CD8-positive, alpha-beta memory T cell (primary cell): ENCODE results near the gene TNC. TPM values are rescaled to one million over a fixed set of nuclear protein-coding genes. Genes with fewer than 3 reads are reported as not detected.

Experiments used
- CTCF ChIA-PET: fragments of 350-600 bp; sonication (Branson Sonifier 250); formaldehyde crosslinking; loops from one replicate; lab custom pipeline; 2021; ENCODE audit warnings: antibody characterized with exemption; lab: Charles Lee
- POLR2A ChIA-PET: fragments of 350-600 bp; sonication (Branson Sonifier 250); formaldehyde crosslinking; loops from one replicate; lab custom pipeline; 2021; ENCODE audit warnings: antibody characterized with exemption; lab: Charles Lee
- DNase-seq, 5 donors: peaks; one replicate each; pipeline versions ENCODE4 v3.0.0 to v3.0.0-alpha.2; 2020 to 2022; ENCODE audit warnings: mixed read lengths in 1 of 5
- H3K27ac ChIP-seq: one replicate; pipeline ENCODE4 v1.7.0; 2013; ENCODE audit warnings: low read depth, mild to moderate bottlenecking, low read length, moderate library complexity
- H3K27me3 ChIP-seq: 2 replicates; pipeline ENCODE4 v1.7.0; 2013; ENCODE audit warnings: low read length, mild to moderate bottlenecking; ENCODE audit not compliant: insufficient read depth, poor library complexity, severe bottlenecking
- H3K36me3 ChIP-seq: 2 replicates; pipeline ENCODE4 v1.7.0; 2013; ENCODE audit warnings: mild to moderate bottlenecking, low read length, moderate library complexity; ENCODE audit not compliant: insufficient read depth
- H3K4me1 ChIP-seq: 2 replicates; pipeline ENCODE4 v1.7.0; 2013; ENCODE audit warnings: mild to moderate bottlenecking, low read length, moderate library complexity; ENCODE audit not compliant: insufficient read depth
- H3K4me3 ChIP-seq: 2 replicates; pipeline ENCODE4 v1.7.0; 2013; ENCODE audit warnings: mild to moderate bottlenecking, low read length
- H3K9me3 ChIP-seq: 2 replicates; pipeline ENCODE4 v1.7.0; 2013; ENCODE audit warnings: mild to moderate bottlenecking, low read length
- H3K27ac Mint-ChIP-seq, 8 donors: one replicate each; pipeline ENCODE4 v1.8.0; 2020 to 2021; ENCODE audit warnings: mixed read lengths in 8 of 8, mild to moderate bottlenecking in 6 of 8, inconsistent platforms in 3 of 8, moderate library complexity in 3 of 8
- H3K27me3 Mint-ChIP-seq, 2 donors: one replicate each; pipeline ENCODE4 v1.8.0; 2020 to 2021; ENCODE audit warnings: mixed read lengths in 2 of 2, mild to moderate bottlenecking in 1 of 2, moderate library complexity in 1 of 2
- H3K36me3 Mint-ChIP-seq, 3 donors: one replicate each; pipeline ENCODE4 v1.8.0; 2020 to 2021; ENCODE audit warnings: mixed read lengths in 3 of 3, inconsistent platforms in 1 of 3, mild to moderate bottlenecking in 1 of 3
- H3K4me1 Mint-ChIP-seq, 3 donors: one replicate each; pipeline ENCODE4 v1.8.0; 2020 to 2021; ENCODE audit warnings: mixed read lengths in 3 of 3, inconsistent platforms in 1 of 3, mild to moderate bottlenecking in 1 of 3
- H3K4me3 Mint-ChIP-seq, 7 donors: one replicate each; pipeline ENCODE4 v1.8.0; 2020 to 2021; ENCODE audit warnings: mixed read lengths in 7 of 7, mild to moderate bottlenecking in 6 of 7, moderate library complexity in 4 of 7, inconsistent platforms in 2 of 7
- H3K9me3 Mint-ChIP-seq, 5 donors: one replicate each; pipeline ENCODE4 v1.8.0; 2020 to 2022; ENCODE audit warnings: mixed read lengths in 5 of 5, mild to moderate bottlenecking in 3 of 5, moderate library complexity in 2 of 5, inconsistent platforms in 1 of 5
- polyA plus RNA-seq: library from polyadenylated mRNA; unstranded; fragments of 300-500 nt; fragmentation: Illumina TruSeq; gene quantifications from one replicate; pipeline ENCODE4 v1.2.3, GENCODE V29; 2021
- total RNA-seq, 2 experiments: library from RNA; stranded (reverse); gene quantifications; one replicate each; pipeline ENCODE4 v1.2.3, GENCODE V29; 2021

The TNC gene
- total and polyA plus RNA-seq, 3 experiments from 2014 or later = 1.2 to 1.4 TPM; not detected in 1

DNA sequence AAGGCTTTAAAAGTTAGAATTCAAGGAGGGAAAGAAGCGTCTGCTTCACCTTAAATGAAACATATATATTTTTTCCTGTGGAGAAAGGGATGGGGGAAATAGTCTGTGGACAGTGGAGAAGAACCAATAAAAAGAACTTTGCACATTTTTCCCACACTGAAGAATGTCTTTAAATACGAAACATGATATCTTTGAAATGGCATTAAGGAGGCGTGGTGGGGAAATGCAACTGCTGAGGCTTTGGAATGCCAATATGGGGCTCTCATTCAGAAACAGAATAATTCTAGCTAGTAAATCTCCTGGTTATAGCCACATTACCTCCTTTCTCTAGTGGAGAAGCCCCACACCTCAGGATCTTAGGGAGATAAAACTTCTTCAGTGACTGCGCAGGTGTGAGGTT lies 46.8 kb downstream of the TNC start:
- Mint-ChIP-seq H3K36me3 (no peaks in the 10 kb centered on the region), H3K27me3 (peaks cover 16 to 42% of the 10 kb centered on the region in 2 donors), H3K27ac (no peak overlapping the region), H3K4me1 (no peaks in the 10 kb centered on the region), H3K9me3 (peaks cover 0 to 2% (median 0%) of the 10 kb centered on the region in 5 donors), H3K4me3 (no peak overlapping the region)
- no peak overlapping the region for H3K27ac ChIP-seq
- H3K9me3 ChIP-seq = no peaks in the 10 kb centered on the region
- no peak for DNase-seq
- ChIA-PET POLR2A (no interaction called here), CTCF (no interaction called here)
- H3K4me1 ChIP-seq = no peaks in the 10 kb centered on the region
- no peak overlapping the region for H3K4me3 ChIP-seq
- peaks cover 3% of the 10 kb centered on the region for H3K27me3 ChIP-seq
- no peaks in the 10 kb centered on the region for H3K36me3 ChIP-seq

GRCh38 chr9:115069771-115070170 lies 48.2 kb downstream of the TNC start:
- Histone ChIP-seq H3K27me3 (peaks cover 3% of the 10 kb centered on the region), H3K9me3 (no peaks in the 10 kb centered on the region), H3K36me3 (no peaks in the 10 kb centered on the region), H3K27ac (no peak overlapping the region), H3K4me1 (no peaks in the 10 kb centered on the region), H3K4me3 (no peak overlapping the region)
- no peak for DNase-seq
- no peaks in the 10 kb centered on the region for H3K36me3 Mint-ChIP-seq
- H3K9me3 Mint-ChIP-seq = peaks cover 0 to 2% (median 0%) of the 10 kb centered on the region in 5 donors
- POLR2A ChIA-PET = no interaction called here
- peaks cover 18 to 50% of the 10 kb centered on the region in 2 donors for H3K27me3 Mint-ChIP-seq
- CTCF ChIA-PET = no interaction called here
- no peaks in the 10 kb centered on the region for H3K4me1 Mint-ChIP-seq
- no peak overlapping the region for H3K27ac Mint-ChIP-seq
- no peak overlapping the region for H3K4me3 Mint-ChIP-seq

DNA sequence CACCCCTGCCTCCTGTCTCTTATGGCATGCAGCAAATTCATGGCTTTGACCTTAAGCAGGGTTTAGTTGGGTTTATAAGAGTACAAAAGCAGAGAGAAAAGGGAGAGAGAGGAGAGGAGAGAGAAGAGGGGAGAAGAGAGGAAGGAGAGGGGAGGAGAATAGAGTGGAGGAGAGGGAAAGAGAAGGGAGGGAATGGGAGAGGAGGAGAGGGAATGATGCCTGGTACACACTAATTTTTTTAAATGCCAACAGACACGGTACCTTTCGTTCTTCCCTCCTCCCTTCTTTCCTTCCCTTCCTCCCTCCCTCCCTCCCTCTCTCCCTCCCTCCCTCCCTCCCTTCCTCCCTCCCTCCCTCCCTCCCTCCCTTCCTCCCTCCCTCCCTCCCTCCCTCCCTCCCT lies 48.7 kb downstream of the TNC start:
- peaks cover 3% of the 10 kb centered on the region for H3K27me3 ChIP-seq
- H3K36me3 Mint-ChIP-seq = no peaks in the 10 kb centered on the region
- no peak for DNase-seq
- ChIA-PET CTCF (no interaction called here), POLR2A (no interaction called here)
- H3K4me1 Mint-ChIP-seq = no peaks in the 10 kb centered on the region
- no peaks in the 10 kb centered on the region for H3K36me3 ChIP-seq
- peaks cover 0 to 2% (median 0%) of the 10 kb centered on the region in 5 donors for H3K9me3 Mint-ChIP-seq
- no peaks in the 10 kb centered on the region for H3K9me3 ChIP-seq
- H3K27me3 Mint-ChIP-seq = peaks cover 18 to 52% of the 10 kb centered on the region in 2 donors
- H3K27ac Mint-ChIP-seq = no peak overlapping the region
- H3K4me3 ChIP-seq = no peak overlapping the region
- no peaks in the 10 kb centered on the region for H3K4me1 ChIP-seq
- H3K27ac ChIP-seq = no peak overlapping the region
- H3K4me3 Mint-ChIP-seq = no peak overlapping the region

DNA sequence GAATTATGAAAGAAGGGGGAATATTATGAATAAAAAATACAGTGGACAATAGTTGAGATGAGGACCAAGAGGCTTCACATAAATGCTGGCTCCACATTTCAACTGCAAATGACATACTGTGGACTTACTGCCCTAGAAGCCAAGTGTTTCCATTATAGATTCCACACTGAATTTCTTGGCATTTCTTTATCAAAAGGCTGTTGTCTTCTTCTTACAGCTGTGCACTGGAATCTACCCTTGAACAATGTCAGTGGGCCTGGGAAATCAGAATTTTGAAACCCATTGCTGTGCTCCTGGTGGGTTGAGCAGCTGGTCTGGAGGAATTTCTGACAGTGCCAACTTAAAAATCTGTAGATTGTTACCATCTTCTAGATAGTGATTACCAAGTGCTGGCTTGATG lies 49.9 kb downstream of the TNC start:
- Histone ChIP-seq H3K9me3 (no peaks in the 10 kb centered on the region), H3K4me3 (no peak overlapping the region), H3K27ac (no peak overlapping the region), H3K27me3 (peaks cover 3% of the 10 kb centered on the region), H3K36me3 (no peaks in the 10 kb centered on the region), H3K4me1 (no peaks in the 10 kb centered on the region)
- DNase-seq = no peak
- peaks cover 18 to 57% of the 10 kb centered on the region in 2 donors for H3K27me3 Mint-ChIP-seq
- ChIA-PET CTCF (no interaction called here), POLR2A (no interaction called here)
- peaks cover 0 to 2% (median 0%) of the 10 kb centered on the region in 5 donors for H3K9me3 Mint-ChIP-seq
- no peak overlapping the region for H3K4me3 Mint-ChIP-seq
- H3K4me1 Mint-ChIP-seq = no peaks in the 10 kb centered on the region
- no peaks in the 10 kb centered on the region for H3K36me3 Mint-ChIP-seq
- no peak overlapping the region for H3K27ac Mint-ChIP-seq

DNA sequence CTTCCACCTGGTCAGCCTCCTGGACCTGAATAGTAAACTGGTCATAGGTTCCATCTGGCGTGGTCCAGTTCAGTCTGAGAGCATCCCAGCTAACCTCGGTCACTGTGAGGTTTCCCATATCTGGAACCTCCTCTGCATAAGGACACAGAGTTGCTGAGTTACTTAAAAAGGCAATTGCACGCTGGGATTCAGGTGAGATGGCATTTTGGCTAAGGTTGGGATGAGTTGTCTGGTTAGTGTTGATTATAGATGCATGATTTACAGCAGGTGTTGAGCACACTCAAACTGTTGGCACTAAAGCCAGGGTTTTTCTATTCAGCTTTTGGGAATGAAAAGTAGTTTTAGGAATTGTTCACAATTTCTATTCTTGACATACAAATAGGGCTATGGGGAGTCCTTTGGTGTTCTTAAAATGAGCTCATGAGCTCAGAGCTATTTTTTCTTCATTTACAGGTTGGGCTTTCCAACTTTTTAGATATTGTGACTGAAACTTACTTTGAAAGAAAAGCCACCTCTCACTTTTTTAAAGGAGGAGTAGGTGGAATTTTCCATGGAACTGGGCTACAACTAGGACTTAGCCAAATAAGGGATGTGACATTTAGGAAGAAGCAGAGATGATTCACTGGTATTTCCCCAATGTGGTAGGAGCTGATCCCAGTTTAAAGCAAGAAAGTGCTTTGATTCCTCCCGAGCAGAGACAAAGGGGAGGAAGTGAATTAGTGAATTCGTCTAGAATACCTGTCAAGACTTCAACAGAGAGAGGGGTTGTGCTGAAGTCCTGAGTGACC lies 54.7 kb downstream of the TNC start:
- no peak overlapping the region for H3K27ac ChIP-seq
- no peaks in the 10 kb centered on the region for H3K36me3 ChIP-seq
- H3K4me3 ChIP-seq = no peak overlapping the region
- no peaks in the 10 kb centered on the region for H3K36me3 Mint-ChIP-seq
- no peaks in the 10 kb centered on the region for H3K9me3 Mint-ChIP-seq
- H3K27me3 Mint-ChIP-seq = peaks cover 4 to 62% of the 10 kb centered on the region in 2 donors
- H3K4me1 ChIP-seq = no peaks in the 10 kb centered on the region
- H3K27ac Mint-ChIP-seq = no peak overlapping the region
- no peaks in the 10 kb centered on the region for H3K9me3 ChIP-seq
- peaks cover 3% of the 10 kb centered on the region for H3K27me3 ChIP-seq
- POLR2A ChIA-PET = no interaction called here
- no peak overlapping the region for H3K4me3 Mint-ChIP-seq
- CTCF ChIA-PET = no interaction called here
- no peaks in the 10 kb centered on the region for H3K4me1 Mint-ChIP-seq
- DNase-seq = no peak

DNA sequence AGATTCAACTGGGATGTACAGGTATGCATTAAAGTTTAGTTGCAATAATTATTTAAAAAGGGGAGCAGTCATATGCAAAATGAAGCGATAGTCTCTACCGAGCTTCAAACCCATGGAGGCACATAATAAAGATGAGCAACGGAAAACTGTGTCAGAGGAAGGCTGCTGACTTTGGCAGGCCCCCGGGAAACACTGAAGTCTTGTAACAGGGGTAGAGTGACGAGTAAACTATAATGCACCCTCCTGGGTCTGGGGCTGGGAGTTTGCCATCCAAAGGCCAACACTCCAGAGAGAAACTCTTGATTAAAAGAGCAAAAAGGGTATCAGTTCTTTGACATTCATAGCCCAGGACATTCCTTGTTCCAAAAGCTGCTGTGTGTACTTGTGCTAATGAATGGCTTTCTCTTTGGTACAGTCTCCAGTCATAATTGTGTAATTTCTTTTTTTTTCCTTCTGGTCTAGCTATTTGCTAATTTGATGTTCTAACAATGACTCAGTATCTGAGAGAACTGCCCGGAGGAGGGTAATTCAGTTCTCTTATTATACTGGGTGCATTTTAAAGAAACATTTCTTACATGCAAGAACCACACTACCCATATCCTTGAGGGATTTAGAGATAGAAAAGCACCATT lies 59.2 kb downstream of the TNC start:
- Histone ChIP-seq H3K4me1 (no peaks in the 10 kb centered on the region), H3K27ac (no peak overlapping the region), H3K27me3 (no peaks in the 10 kb centered on the region), H3K4me3 (no peak overlapping the region), H3K9me3 (no peaks in the 10 kb centered on the region), H3K36me3 (no peaks in the 10 kb centered on the region)
- H3K4me1 Mint-ChIP-seq = no peaks in the 10 kb centered on the region
- peaks cover 12 to 66% of the 10 kb centered on the region in 2 donors for H3K27me3 Mint-ChIP-seq
- H3K9me3 Mint-ChIP-seq = no peaks in the 10 kb centered on the region
- no peaks in the 10 kb centered on the region for H3K36me3 Mint-ChIP-seq
- ChIA-PET CTCF (no interaction called here), POLR2A (no interaction called here)
- H3K27ac Mint-ChIP-seq = no peak overlapping the region
- no peak for DNase-seq
- no peak overlapping the region for H3K4me3 Mint-ChIP-seq

DNA sequence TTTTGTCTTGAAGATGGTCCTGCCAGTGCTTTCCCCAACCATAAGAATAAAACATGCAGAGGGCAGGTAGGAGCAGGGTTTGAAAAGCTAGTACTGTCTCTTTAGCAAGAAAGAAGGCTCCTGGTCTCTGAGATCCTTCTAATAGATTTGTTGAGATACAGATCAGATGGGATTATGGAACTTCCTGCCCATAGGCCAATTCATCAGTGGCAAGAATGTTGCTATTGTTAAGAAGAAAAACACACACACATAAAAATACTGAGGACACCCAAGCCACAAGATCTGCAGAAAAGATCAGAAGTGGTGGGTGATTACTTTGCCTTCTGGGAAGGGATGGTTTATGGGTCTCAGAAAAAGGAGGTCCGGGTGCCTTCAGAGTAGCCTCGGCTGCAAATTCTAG lies 59.8 kb downstream of the TNC start:
- ChIA-PET CTCF (no interaction called here), POLR2A (no interaction called here)
- no peak overlapping the region for H3K4me3 Mint-ChIP-seq
- DNase-seq = no peak
- no peak overlapping the region for H3K27ac ChIP-seq
- no peak overlapping the region for H3K27ac Mint-ChIP-seq
- H3K9me3 ChIP-seq = no peaks in the 10 kb centered on the region
- no peaks in the 10 kb centered on the region for H3K27me3 ChIP-seq
- H3K4me1 ChIP-seq = no peaks in the 10 kb centered on the region
- no peaks in the 10 kb centered on the region for H3K4me1 Mint-ChIP-seq
- H3K9me3 Mint-ChIP-seq = no peaks in the 10 kb centered on the region
- no peaks in the 10 kb centered on the region for H3K36me3 Mint-ChIP-seq
- H3K27me3 Mint-ChIP-seq = peaks cover 15 to 65% of the 10 kb centered on the region in 2 donors
- H3K4me3 ChIP-seq = no peak overlapping the region
- no peaks in the 10 kb centered on the region for H3K36me3 ChIP-seq

DNA sequence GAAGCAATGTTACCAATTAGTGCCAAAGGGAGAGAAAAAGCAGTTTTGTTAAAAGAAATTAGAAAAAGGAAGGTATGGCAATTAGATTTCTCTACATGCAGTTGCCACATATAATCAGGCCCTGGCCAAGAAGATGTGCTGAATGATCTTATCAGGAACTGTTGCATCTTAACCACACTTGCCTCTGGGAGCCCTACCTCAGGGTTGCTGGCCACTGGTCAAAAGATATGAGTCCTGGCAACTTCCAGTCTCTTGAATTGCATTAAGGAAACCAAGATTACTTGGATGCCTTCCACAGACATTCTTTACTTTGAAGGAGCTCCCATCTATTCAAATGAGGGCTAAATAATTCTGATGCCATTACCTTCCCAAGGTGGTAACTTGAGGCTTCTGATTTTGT lies 60.4 kb downstream of the TNC start:
- no peaks in the 10 kb centered on the region for H3K4me1 ChIP-seq
- no peak for DNase-seq
- Mint-ChIP-seq H3K27me3 (peaks cover 15 to 67% of the 10 kb centered on the region in 2 donors), H3K27ac (no peak overlapping the region), H3K4me1 (no peaks in the 10 kb centered on the region), H3K4me3 (no peak overlapping the region), H3K36me3 (no peaks in the 10 kb centered on the region), H3K9me3 (no peaks in the 10 kb centered on the region)
- ChIA-PET CTCF (no interaction called here), POLR2A (no interaction called here)
- H3K27me3 ChIP-seq = no peaks in the 10 kb centered on the region
- no peak overlapping the region for H3K4me3 ChIP-seq
- H3K36me3 ChIP-seq = no peaks in the 10 kb centered on the region
- no peaks in the 10 kb centered on the region for H3K9me3 ChIP-seq
- no peak overlapping the region for H3K27ac ChIP-seq
